Stimulated activated naive CD8-positive, alpha-beta T cell treated with anti-CD3 and anti-CD28 coated beads, Interleukin-15, amount 100 ng/mL, for 72 hours (primary cell): ENCODE measurements around the gene FAM120A.

Source experiments
- ATAC-seq: fragments of 150-1000 bp; cut with Tn5 transposase; 2 replicates; pipeline ENCODE4 v1.10.0; 2021; ENCODE audit warnings: mild to moderate bottlenecking, moderate library complexity
- DNase-seq, 2 donors: peaks; one replicate each; pipeline ENCODE4 v3.0.0; 2021 to 2022
- H3K27ac Mint-ChIP-seq, 2 donors: one replicate each; pipeline ENCODE4 v1.8.0; 2022; ENCODE audit warnings: mild to moderate bottlenecking in 2 of 2, mixed read lengths in 2 of 2, moderate library complexity in 2 of 2
- H3K27me3 Mint-ChIP-seq: one replicate; pipeline ENCODE4 v1.8.0; 2022; ENCODE audit warnings: mixed read lengths
- H3K4me1 Mint-ChIP-seq: one replicate; pipeline ENCODE4 v1.8.0; 2022; ENCODE audit warnings: mild to moderate bottlenecking, mixed read lengths
- H3K4me3 Mint-ChIP-seq, 2 donors: one replicate each; pipeline ENCODE4 v1.8.0; 2022; ENCODE audit warnings: mild to moderate bottlenecking in 2 of 2, mixed read lengths in 2 of 2, moderate library complexity in 1 of 2
- H3K9me3 Mint-ChIP-seq, 2 donors: one replicate each; pipeline ENCODE4 v1.8.0; 2022; ENCODE audit warnings: mixed read lengths in 2 of 2

Gene FAM120A

GRCh38 chr9:93568169-93568568 is 116.7 kb downstream of the FAM120A start:
- ATAC-seq: no peak
- H3K4me3 Mint-ChIP-seq: peak overlapping the region in 1 of 2 donors; percentile 34
- H3K27me3 Mint-ChIP-seq: no peaks in the 10 kb centered on the region

GRCh38 chr9:93569621-93570174 is 118.2 kb downstream of the FAM120A start:
- Mint-ChIP-seq H3K27me3 (no peaks in the 10 kb centered on the region), H3K9me3 (peaks cover 11 to 12% of the 10 kb centered on the region in 2 donors), H3K4me3 (no peak overlapping the region), H3K27ac (no peak overlapping the region), H3K4me1 (peaks cover 42% of the 10 kb centered on the region)
- DNase-seq: no peak
- ATAC-seq: no peak

More at GRCh38 chr9:93568169-93568568, 116.7 kb downstream of the FAM120A start:
- Mint-ChIP-seq H3K27ac (no peak overlapping the region), H3K9me3 (peaks cover 11 to 12% of the 10 kb centered on the region in 2 donors), H3K4me1 (peaks cover 37% of the 10 kb centered on the region)
- DNase-seq: no peak

DNA sequence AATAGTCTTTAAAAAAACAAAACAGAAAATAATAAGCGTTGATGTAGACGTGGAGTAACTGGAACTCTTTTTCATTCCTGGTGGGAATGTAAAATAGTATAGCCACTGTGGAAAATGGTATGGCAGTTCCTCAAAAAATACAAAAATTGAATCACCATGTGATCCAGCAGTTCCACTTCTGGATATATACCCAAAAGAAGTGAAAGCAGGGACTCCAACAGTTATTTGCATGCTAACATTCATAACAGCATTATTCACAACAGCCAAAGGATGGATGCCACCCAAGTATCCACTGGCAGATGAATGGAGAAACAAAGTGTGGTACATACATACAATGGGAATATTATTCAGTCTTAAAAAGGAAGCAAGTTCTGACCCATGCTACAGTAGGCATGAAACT is 120.7 kb downstream of the FAM120A start:
- peaks cover 11 to 12% of the 10 kb centered on the region in 2 donors for H3K9me3 Mint-ChIP-seq
- H3K27ac Mint-ChIP-seq: no peak overlapping the region
- no peaks in the 10 kb centered on the region for H3K27me3 Mint-ChIP-seq
- no peak for DNase-seq
- H3K4me1 Mint-ChIP-seq: peaks cover 35% of the 10 kb centered on the region
- no peak for ATAC-seq
- no peak overlapping the region for H3K4me3 Mint-ChIP-seq

- H3K4me3 Mint-ChIP-seq: no peak overlapping the region
- DNase-seq: no peak
- no peak overlapping the region for H3K27ac Mint-ChIP-seq
These were observed 121.4 kb downstream of the FAM120A start for GRCh38 chr9:93572636-93573515.

GRCh38 chr9:93573516-93573828 is 122.0 kb downstream of the FAM120A start:
- peak overlapping the region in 1 of 2 donors; percentile 45 for H3K27ac Mint-ChIP-seq
- H3K27me3 Mint-ChIP-seq: no peaks in the 10 kb centered on the region
- ATAC-seq: no peak
- H3K4me3 Mint-ChIP-seq: no peak overlapping the region
- no peak for DNase-seq
- H3K9me3 Mint-ChIP-seq: peaks cover 11 to 12% of the 10 kb centered on the region in 2 donors
- peaks cover 34% of the 10 kb centered on the region for H3K4me1 Mint-ChIP-seq

More at GRCh38 chr9:93572636-93573515, 121.4 kb downstream of the FAM120A start:
- Mint-ChIP-seq H3K4me1 (peaks cover 34% of the 10 kb centered on the region), H3K9me3 (peaks cover 11 to 12% of the 10 kb centered on the region in 2 donors), H3K27me3 (no peaks in the 10 kb centered on the region)
- ATAC-seq: no peak

GRCh38 chr9:93574091-93574899 is 122.8 kb downstream of the FAM120A start:
- H3K4me3 Mint-ChIP-seq: peak overlapping the region in 1 of 2 donors; percentile 88
- H3K9me3 Mint-ChIP-seq: peaks cover 11 to 12% of the 10 kb centered on the region in 2 donors
- ATAC-seq (no peak), DNase-seq (no peak)
- no peaks in the 10 kb centered on the region for H3K27me3 Mint-ChIP-seq
- no peak overlapping the region for H3K27ac Mint-ChIP-seq
- peaks cover 39% of the 10 kb centered on the region for H3K4me1 Mint-ChIP-seq

- H3K4me1 Mint-ChIP-seq: peaks cover 44% of the 10 kb centered on the region
- DNase-seq: no peak
- H3K27me3 Mint-ChIP-seq: no peaks in the 10 kb centered on the region
- H3K27ac Mint-ChIP-seq: peak overlapping the region; percentile 90 to 95
- ATAC-seq: no peak
- H3K4me3 Mint-ChIP-seq: peak overlapping the region; percentile 88 to 90
- H3K9me3 Mint-ChIP-seq: peaks cover 10 to 12% of the 10 kb centered on the region in 2 donors
These were observed 123.7 kb downstream of the FAM120A start for GRCh38 chr9:93574900-93575795.

GRCh38 chr9:93575796-93576257 is 124.3 kb downstream of the FAM120A start:
- Mint-ChIP-seq H3K27ac (peak overlapping the region; percentile 90 to 95), H3K4me3 (peak overlapping the region; percentile 88 to 90), H3K27me3 (no peaks in the 10 kb centered on the region), H3K9me3 (peaks cover 3 to 6% of the 10 kb centered on the region in 2 donors), H3K4me1 (peaks cover 50% of the 10 kb centered on the region)
- ATAC-seq (peak; percentile 58), DNase-seq (peak; percentile 55 to 61)

DNA sequence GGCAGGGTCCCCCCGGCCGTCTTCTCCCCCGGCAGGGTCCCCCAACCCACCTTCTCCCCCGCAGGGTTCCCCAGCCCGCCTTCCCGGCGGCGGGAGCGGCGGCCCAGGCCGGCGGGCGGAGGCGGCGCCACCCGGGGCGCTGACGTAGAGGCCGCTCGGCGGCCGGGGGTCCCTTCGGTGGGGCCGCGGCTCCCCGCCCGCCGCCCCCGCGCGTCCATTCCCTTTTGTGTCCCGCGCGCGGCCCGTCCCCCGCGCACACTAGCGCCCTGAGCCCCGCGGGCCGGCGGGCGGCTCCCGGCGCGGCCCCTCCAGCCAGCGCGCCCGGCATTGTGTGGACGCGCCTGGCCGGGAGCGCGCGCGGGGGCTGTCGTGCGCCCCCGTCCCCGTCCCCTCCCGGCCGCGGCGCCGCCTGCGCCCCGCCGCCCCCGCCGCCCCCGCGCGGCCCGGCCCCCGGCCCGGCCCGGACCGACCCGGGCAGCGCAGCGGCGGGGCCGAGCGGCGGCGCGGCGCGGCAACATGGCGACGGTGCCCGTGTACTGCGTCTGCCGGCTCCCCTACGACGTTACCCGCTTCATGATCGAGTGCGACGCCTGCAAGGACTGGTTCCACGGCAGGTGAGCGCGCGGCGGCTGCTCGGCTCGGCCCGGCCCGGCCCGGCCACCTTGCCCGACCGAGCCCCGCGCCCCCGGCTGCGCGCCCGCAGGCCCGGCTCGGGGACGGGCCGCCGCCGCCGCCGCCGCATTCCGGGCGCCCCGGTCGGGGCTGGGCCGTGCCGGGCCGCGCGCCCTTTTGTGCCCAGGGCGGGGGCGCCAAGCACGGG is 125.0 kb downstream of the FAM120A start, which contains the start of gene PHF2:
TSS of gene PHF2 (plus strand) at position 327 of the 820 bp plus-strand sequence. CDS start at position 517, 190 bp downstream.
- ATAC-seq (peak; percentile 55), DNase-seq (peak in 1 of 2 donors; percentile 33)
- H3K4me3 Mint-ChIP-seq: peak within 1 kb of the TSS; percentile 88 to 90
- H3K27me3 Mint-ChIP-seq: no peaks in the 10 kb centered on the region
- peak within 1 kb of the TSS; percentile 90 to 95 for H3K27ac Mint-ChIP-seq
- H3K9me3 Mint-ChIP-seq: peaks cover 0 to under 1% of the 10 kb centered on the region in 2 donors
- peaks cover 56% of the 10 kb centered on the region for H3K4me1 Mint-ChIP-seq

- peak; percentile 31 to 35 for DNase-seq
- H3K4me1 Mint-ChIP-seq: peaks cover 59% of the 10 kb centered on the region
- peak overlapping the region; percentile 86 to 87 for H3K4me3 Mint-ChIP-seq
- peak; percentile 40 for ATAC-seq
- no peaks in the 10 kb centered on the region for H3K9me3 Mint-ChIP-seq
- no peaks in the 10 kb centered on the region for H3K27me3 Mint-ChIP-seq
- peak overlapping the region; percentile 89 to 90 for H3K27ac Mint-ChIP-seq
These were observed 125.8 kb downstream of the FAM120A start for GRCh38 chr9:93577078-93577974.

- no peaks in the 10 kb centered on the region for H3K27me3 Mint-ChIP-seq
- peak overlapping the region; percentile 89 to 90 for H3K27ac Mint-ChIP-seq
- no peak for ATAC-seq
- H3K9me3 Mint-ChIP-seq: no peaks in the 10 kb centered on the region
- DNase-seq: no peak
- peaks cover 61% of the 10 kb centered on the region for H3K4me1 Mint-ChIP-seq
- peak overlapping the region; percentile 86 to 87 for H3K4me3 Mint-ChIP-seq
These were observed 126.6 kb downstream of the FAM120A start for GRCh38 chr9:93577975-93578682.

GRCh38 chr9:93578844-93579243 is 127.4 kb downstream of the FAM120A start:
- ATAC-seq (no peak), DNase-seq (no peak)
- Mint-ChIP-seq H3K9me3 (no peaks in the 10 kb centered on the region), H3K27me3 (no peaks in the 10 kb centered on the region), H3K27ac (no peak overlapping the region), H3K4me3 (no peak overlapping the region), H3K4me1 (peaks cover 61% of the 10 kb centered on the region)
